ENCODE results near the gene MPPED2.

Gene MPPED2

DNA sequence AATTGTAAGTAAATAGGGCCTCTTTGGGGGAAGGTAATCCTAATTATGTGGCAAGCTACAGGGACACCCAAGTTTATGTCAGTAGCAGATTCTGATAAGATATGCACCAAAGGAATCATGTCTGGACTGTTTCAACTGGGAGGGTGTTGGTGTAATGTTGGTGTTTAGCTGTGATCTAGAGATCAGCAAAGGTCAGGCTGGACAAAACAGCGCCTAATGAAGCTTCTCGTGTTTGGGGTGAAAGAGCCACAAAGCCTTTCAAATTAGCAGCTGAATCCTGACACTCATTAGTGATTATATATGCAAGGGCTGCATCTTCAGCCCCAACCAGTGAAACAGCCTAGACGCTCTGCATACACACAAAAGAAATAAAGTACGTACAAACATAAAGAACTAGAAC is 106.3 kb downstream of the MPPED2 start:
- no peaks in the 10 kb centered on the region for H3K79me2 ChIP-seq (ENCODE audit: low read length)
- DNase-seq, result no peak

DNA sequence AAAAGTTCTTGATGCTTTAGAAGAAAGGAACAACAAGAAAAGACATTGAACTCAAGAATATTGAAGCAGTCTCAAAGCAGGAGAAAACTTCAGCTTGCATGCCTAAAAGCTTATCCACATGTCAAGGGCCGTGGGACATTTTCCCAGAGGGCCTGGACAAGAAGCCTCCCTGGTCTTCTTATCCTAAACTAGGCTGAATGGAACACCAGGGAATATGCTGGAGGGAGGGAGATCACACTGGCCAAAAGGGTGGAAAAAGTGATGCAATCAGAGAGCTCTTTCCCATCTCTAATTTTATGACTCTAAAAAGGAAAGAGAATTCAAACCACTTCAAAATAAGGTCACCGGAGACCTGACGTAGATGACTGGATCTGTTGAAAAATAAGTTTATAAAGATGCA is 107.2 kb downstream of the MPPED2 start:
- H4K20me1 ChIP-seq (ENCODE audit: insufficient read depth, low read length), result no peaks in the 10 kb centered on the region
- H3F3A ChIP-seq (ENCODE audit: insufficient read depth, low read length), result no peaks in the 10 kb centered on the region
- DNase-seq, result no peak
- H3K27me3 ChIP-seq (replicated peaks; ENCODE audit: insufficient read depth, low read length), result no peaks in the 10 kb centered on the region
- H3K9me2 ChIP-seq (replicated peaks; ENCODE audit: insufficient read depth, low read length), result no peaks in the 10 kb centered on the region
- TF ChIP-seq EZH2phosphoT487 (IDR thresholded peaks at IDR 0.05; ENCODE audit: low read length) (no peak), EZH2 (optimal IDR thresholded peaks at IDR 0.05; ENCODE audit: low read depth, low read length) (no peak)
- TF ChIP-seq, protein P1, sequence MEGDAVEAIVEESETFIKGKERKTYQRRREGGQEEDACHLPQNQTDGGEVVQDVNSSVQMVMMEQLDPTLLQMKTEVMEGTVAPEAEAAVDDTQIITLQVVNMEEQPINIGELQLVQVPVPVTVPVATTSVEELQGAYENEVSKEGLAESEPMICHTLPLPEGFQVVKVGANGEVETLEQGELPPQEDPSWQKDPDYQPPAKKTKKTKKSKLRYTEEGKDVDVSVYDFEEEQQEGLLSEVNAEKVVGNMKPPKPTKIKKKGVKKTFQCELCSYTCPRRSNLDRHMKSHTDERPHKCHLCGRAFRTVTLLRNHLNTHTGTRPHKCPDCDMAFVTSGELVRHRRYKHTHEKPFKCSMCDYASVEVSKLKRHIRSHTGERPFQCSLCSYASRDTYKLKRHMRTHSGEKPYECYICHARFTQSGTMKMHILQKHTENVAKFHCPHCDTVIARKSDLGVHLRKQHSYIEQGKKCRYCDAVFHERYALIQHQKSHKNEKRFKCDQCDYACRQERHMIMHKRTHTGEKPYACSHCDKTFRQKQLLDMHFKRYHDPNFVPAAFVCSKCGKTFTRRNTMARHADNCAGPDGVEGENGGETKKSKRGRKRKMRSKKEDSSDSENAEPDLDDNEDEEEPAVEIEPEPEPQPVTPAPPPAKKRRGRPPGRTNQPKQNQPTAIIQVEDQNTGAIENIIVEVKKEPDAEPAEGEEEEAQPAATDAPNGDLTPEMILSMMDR (IDR thresholded peaks at IDR 0.05; ENCODE audit: low read length), result no peak
- no peaks in the 10 kb centered on the region for H3K9me3 ChIP-seq (replicated peaks; ENCODE audit: insufficient read depth, low read length)
- H3K4me3 ChIP-seq (ENCODE audit: low read length), result no peak overlapping the region
- H3K36me3 ChIP-seq (replicated peaks; ENCODE audit: insufficient read depth, low read length), result no peaks in the 10 kb centered on the region
- no peak overlapping the region for H2AFZ ChIP-seq (ENCODE audit: low read length)
- no peaks in the 10 kb centered on the region for H3K4me1 ChIP-seq (ENCODE audit: low read length)
- no peaks in the 10 kb centered on the region for H3K79me2 ChIP-seq (ENCODE audit: low read length)
- H3K9ac ChIP-seq (ENCODE audit: low read length), result no peak overlapping the region
- H3K27ac ChIP-seq (ENCODE audit: low read length), result no peak overlapping the region
- no peak overlapping the region for H3K4me2 ChIP-seq (ENCODE audit: low read depth, low read length)

More for the DNA sequence above, 106.3 kb downstream of the MPPED2 start:
- H3K9me3 ChIP-seq (replicated peaks; ENCODE audit: insufficient read depth, low read length), result no peaks in the 10 kb centered on the region
- H3K9me2 ChIP-seq (replicated peaks; ENCODE audit: insufficient read depth, low read length), result no peaks in the 10 kb centered on the region
- H3K27me3 ChIP-seq (replicated peaks; ENCODE audit: insufficient read depth, low read length), result no peaks in the 10 kb centered on the region
- H3K36me3 ChIP-seq (replicated peaks; ENCODE audit: insufficient read depth, low read length), result no peaks in the 10 kb centered on the region
- no peak overlapping the region for H3K27ac ChIP-seq (ENCODE audit: low read length)
- H2AFZ ChIP-seq (ENCODE audit: low read length), result no peak overlapping the region
- no peaks in the 10 kb centered on the region for H3F3A ChIP-seq (ENCODE audit: insufficient read depth, low read length)
- no peak overlapping the region for H3K4me3 ChIP-seq (ENCODE audit: low read length)
- no peak overlapping the region for H3K4me2 ChIP-seq (ENCODE audit: low read depth, low read length)
- H3K4me1 ChIP-seq (ENCODE audit: low read length), result no peaks in the 10 kb centered on the region
- H3K9ac ChIP-seq (ENCODE audit: low read length), result no peak overlapping the region
- no peak for TF ChIP-seq EZH2 (optimal IDR thresholded peaks at IDR 0.05; ENCODE audit: low read depth, low read length)
- TF ChIP-seq, protein P1 (IDR thresholded peaks at IDR 0.05; ENCODE audit: low read length), result no peak
- TF ChIP-seq EZH2phosphoT487 (IDR thresholded peaks at IDR 0.05; ENCODE audit: low read length), result no peak
- H4K20me1 ChIP-seq (ENCODE audit: insufficient read depth, low read length), result no peaks in the 10 kb centered on the region

DNA sequence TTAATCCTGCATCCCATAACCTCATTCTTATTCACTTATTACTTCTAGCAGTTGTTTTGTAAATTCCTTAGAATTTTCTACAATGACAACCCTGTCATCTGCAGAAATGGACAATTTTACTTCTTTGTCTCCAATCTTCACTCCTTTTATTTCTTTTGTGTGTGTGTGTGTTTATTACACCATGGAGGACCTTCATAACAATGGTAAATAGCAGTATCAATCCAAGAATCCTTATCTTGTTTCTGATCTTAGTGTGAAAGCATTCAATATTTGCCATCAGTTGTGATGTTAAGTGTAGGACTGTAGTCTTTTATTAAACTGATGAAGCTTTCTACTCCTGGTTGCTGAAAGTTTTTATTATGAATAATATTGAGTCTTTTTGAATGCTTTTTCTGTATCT is 109.1 kb downstream of the MPPED2 start:
- Histone ChIP-seq H3K9me3 (replicated peaks; ENCODE audit: insufficient read depth, low read length) (no peaks in the 10 kb centered on the region), H3K9me2 (replicated peaks; ENCODE audit: insufficient read depth, low read length) (no peaks in the 10 kb centered on the region), H3K4me2 (ENCODE audit: low read depth, low read length) (no peak overlapping the region), H2AFZ (ENCODE audit: low read length) (no peak overlapping the region), H3K27me3 (replicated peaks; ENCODE audit: insufficient read depth, low read length) (no peaks in the 10 kb centered on the region), H3K4me1 (ENCODE audit: low read length) (no peaks in the 10 kb centered on the region), H3K9ac (ENCODE audit: low read length) (no peak overlapping the region), H3K79me2 (ENCODE audit: low read length) (no peaks in the 10 kb centered on the region), H3F3A (ENCODE audit: insufficient read depth, low read length) (no peaks in the 10 kb centered on the region), H3K27ac (ENCODE audit: low read length) (no peak overlapping the region), H3K4me3 (ENCODE audit: low read length) (no peak overlapping the region), H3K36me3 (replicated peaks; ENCODE audit: insufficient read depth, low read length) (no peaks in the 10 kb centered on the region), H4K20me1 (ENCODE audit: insufficient read depth, low read length) (no peaks in the 10 kb centered on the region)
- no peak for DNase-seq
- TF ChIP-seq EZH2 (optimal IDR thresholded peaks at IDR 0.05; ENCODE audit: low read depth, low read length) (no peak), EZH2phosphoT487 (IDR thresholded peaks at IDR 0.05; ENCODE audit: low read length) (no peak)
- TF ChIP-seq, protein P1 (IDR thresholded peaks at IDR 0.05; ENCODE audit: low read length), result no peak
